GM23338 (cell line): ENCODE data around the gene NLN. TPM values are rescaled to one million over a fixed set of nuclear protein-coding genes. Genes with fewer than 3 reads are reported as not detected.

ENCODE experiments used
- ATAC-seq: fragments of 200-7000 bp; cut with Tn5 transposase; 3 replicates; pipeline ENCODE4 v1.9.1; 2020
- DNase-seq: peaks from one replicate; pipeline ENCODE4 v3.0.0-alpha.2; 2015; ENCODE audit warnings: low spot score
- H2AFZ ChIP-seq: fragments of 200-600 bp; sonication (generic); 2 replicates; pipeline ENCODE4 v1.8.0; 2016; ENCODE audit warnings: antibody characterized with exemption, mild to moderate bottlenecking, moderate library complexity
- H3F3A ChIP-seq: fragments of 200-600 bp; sonication (generic); replicated peaks from 2 replicates; pipeline ENCODE4 v1.8.0; 2017; ENCODE audit warnings: antibody characterized with exemption, mixed run types, low read depth
- H3K27ac ChIP-seq: fragments of 200-600 bp; sonication (generic); 2 replicates; pipeline ENCODE4 v1.6.1; 2016; ENCODE audit warnings: low read depth
- H3K27me3 ChIP-seq: fragments of 200-600 bp; sonication (generic); 2 replicates; pipeline ENCODE4 v1.8.0; 2016; ENCODE audit warnings: mild to moderate bottlenecking, mixed run types, moderate library complexity; ENCODE audit not compliant: insufficient read depth
- H3K36me3 ChIP-seq: fragments of 200-600 bp; sonication (generic); 2 replicates; pipeline ENCODE4 v1.8.0; 2016; ENCODE audit warnings: mild to moderate bottlenecking; ENCODE audit not compliant: insufficient read depth
- H3K4me1 ChIP-seq: fragments of 200-600 bp; sonication (generic); 2 replicates; pipeline ENCODE4 v1.8.0; 2016; ENCODE audit warnings: mild to moderate bottlenecking, moderate library complexity; ENCODE audit not compliant: insufficient read depth
- H3K4me2 ChIP-seq: fragments of 200-600 bp; sonication (generic); 2 replicates; pipeline ENCODE4 v1.7.1; 2017; ENCODE audit warnings: mixed run types
- H3K4me3 ChIP-seq: fragments of 200-600 bp; sonication (generic); 2 replicates; pipeline ENCODE4 v1.6.1; 2016; ENCODE audit warnings: mixed run types
- H3K79me2 ChIP-seq: fragments of 200-600 bp; sonication (generic); replicated peaks from 2 replicates; pipeline ENCODE4 v1.8.0; 2017; ENCODE audit warnings: mild to moderate bottlenecking; ENCODE audit not compliant: insufficient read depth
- H3K9me2 ChIP-seq: fragments of 200-600 bp; sonication (generic); 2 replicates; pipeline ENCODE4 v1.8.0; 2017; ENCODE audit not compliant: insufficient read depth
- H4K20me1 ChIP-seq: fragments of 200-600 bp; sonication (generic); replicated peaks from 2 replicates; pipeline ENCODE4 v1.8.0; 2017; ENCODE audit warnings: mild to moderate bottlenecking; ENCODE audit not compliant: insufficient read depth
- H3K27ac Mint-ChIP-seq: 2 replicates; pipeline ENCODE4 v1.8.0; 2020; ENCODE audit warnings: inconsistent platforms, mild to moderate bottlenecking, moderate library complexity, mixed read lengths
- H3K27me3 Mint-ChIP-seq: 3 replicates; pipeline ENCODE4 v1.8.0; 2022; ENCODE audit warnings: low read depth, mild to moderate bottlenecking, moderate library complexity, mixed read lengths, inconsistent platforms; ENCODE audit not compliant: insufficient read depth, poor library complexity
- H3K36me3 Mint-ChIP-seq: 3 replicates; pipeline ENCODE4 v1.8.0; 2021; ENCODE audit warnings: low read depth, mild to moderate bottlenecking, inconsistent platforms, moderate library complexity, mixed read lengths
- H3K4me1 Mint-ChIP-seq: 3 replicates; pipeline ENCODE4 v1.8.0; 2020; ENCODE audit warnings: mild to moderate bottlenecking, inconsistent platforms, mixed read lengths
- H3K4me3 Mint-ChIP-seq: 3 replicates; pipeline ENCODE4 v1.8.0; 2021; ENCODE audit warnings: moderate library complexity, mild to moderate bottlenecking, inconsistent platforms, mixed read lengths
- H3K9me3 Mint-ChIP-seq: 3 replicates; pipeline ENCODE4 v1.8.0; 2020; ENCODE audit warnings: moderate library complexity, mild to moderate bottlenecking, inconsistent platforms, mixed read lengths
- CREB1 ChIP-seq: fragments of 250-450 bp; sonication (Bioruptor Pico); IDR thresholded peaks from 2 replicates; pipeline ENCODE4 v1.5.0; 2020; ENCODE audit warnings: low read depth, mild to moderate bottlenecking, moderate library complexity
- EZH2 ChIP-seq: fragments of 200-600 bp; sonication (generic); IDR thresholded peaks from one replicate; pipeline ENCODE4 v1.8.0; 2017; ENCODE audit warnings: antibody characterized with exemption, mild to moderate bottlenecking, low read depth; ENCODE audit not compliant: unreplicated experiment
- EZH2phosphoT487 ChIP-seq: fragments of 200-600 bp; sonication (generic); IDR thresholded peaks from one replicate; pipeline ENCODE4 v1.8.1; 2018; ENCODE audit warnings: antibody characterized with exemption; ENCODE audit not compliant: unreplicated experiment
- JUNB ChIP-seq: IDR thresholded peaks from one replicate; pipeline ENCODE4 v1.6.1; 2016; ENCODE audit warnings: antibody characterized with exemption; ENCODE audit not compliant: unreplicated experiment
- NANOG ChIP-seq: IDR thresholded peaks from 2 replicates; pipeline ENCODE4 v1.6.1; 2016; ENCODE audit warnings: antibody characterized with exemption, borderline replicate concordance
- POLR2AphosphoS5 ChIP-seq: IDR thresholded peaks from 2 replicates; pipeline ENCODE4 v1.6.1; 2016; ENCODE audit warnings: antibody characterized with exemption, low read depth
- STAT1 ChIP-seq: IDR thresholded peaks from one replicate; pipeline ENCODE4 v1.6.1; 2016; ENCODE audit warnings: antibody characterized with exemption; ENCODE audit not compliant: unreplicated experiment
- ZNF114 ChIP-seq: fragments of 250-450 bp; sonication (Bioruptor Pico); IDR thresholded peaks from 2 replicates; pipeline ENCODE4 v1.5.0; 2020; ENCODE audit warnings: mild to moderate bottlenecking, moderate library complexity
- polyA plus RNA-seq: library from polyadenylated mRNA; unstranded; fragments of >200 nt; fragmentation: Nextera tagmentation; extraction: Ambion mirVana; gene quantifications from 2 replicates; pipeline ENCODE4 v1.2.1, GENCODE V29; 2016
- total RNA-seq: library from RNA; depleted of rRNA; stranded (reverse); fragments of >200 nt; shearing (Covaris generic); gene quantifications from 2 replicates; pipeline ENCODE4 v1.2.3, GENCODE V29; 2014
- TF ChIP-seq, protein P1 (sequence below): IDR thresholded peaks from 2 replicates; pipeline ENCODE4 v1.6.1; 2016; ENCODE audit warnings: antibody characterized with exemption
- TF ChIP-seq, protein P2 (sequence below), 2 experiments: fragments of 200-600 bp in 1 of 2; sonication (generic) in 1 of 2; conservative IDR thresholded peaks; 2 replicates each; pipeline versions ENCODE4 v1.5.1 to v1.6.1; 2016 to 2017; ENCODE audit warnings: antibody characterized with exemption in 2 of 2, low read depth in 2 of 2, mild to moderate bottlenecking in 2 of 2, moderate library complexity in 1 of 2
- TF ChIP-seq, protein P3 (sequence below): fragments of 250-450 bp; sonication (Bioruptor Pico); IDR thresholded peaks from 2 replicates; pipeline ENCODE4 v1.5.0; 2020; ENCODE audit warnings: mild to moderate bottlenecking, moderate library complexity

Gene NLN
- total and polyA plus RNA-seq, 2 experiments from 2014 or later: 56.4 to 168 TPM

DNA sequence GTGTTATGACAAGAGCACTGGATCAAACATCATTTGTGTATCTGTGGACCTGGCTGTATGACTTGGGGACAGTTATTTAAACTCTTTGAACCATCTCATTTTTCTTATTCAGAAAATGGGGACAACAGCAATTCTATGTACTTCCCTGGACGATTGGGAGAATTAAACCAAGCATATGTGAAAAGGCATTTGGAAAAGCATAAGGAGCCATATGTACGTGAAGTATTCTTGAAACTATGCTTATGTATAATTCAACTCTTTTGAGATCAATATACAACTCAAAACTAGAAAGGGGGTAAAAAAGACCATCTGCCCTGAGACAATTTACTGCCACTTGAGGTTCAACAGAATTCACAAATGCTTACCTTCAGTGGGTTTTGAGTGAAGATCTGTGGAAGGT, 75.5 kb downstream of the NLN start:
- Mint-ChIP-seq H3K9me3 (peaks cover 7% of the 10 kb centered on the region), H3K36me3 (peaks cover 73% of the 10 kb centered on the region), H3K27ac (no peak overlapping the region), H3K27me3 (peaks cover 4% of the 10 kb centered on the region), H3K4me1 (no peaks in the 10 kb centered on the region; the same call in 2 of the 3 replicates), H3K4me3 (no peak overlapping the region)
- ATAC-seq (no peak), DNase-seq (no peak)
- Histone ChIP-seq H3K79me2 (no peaks in the 10 kb centered on the region), H4K20me1 (peaks cover 11% of the 10 kb centered on the region), H3K4me3 (no peak overlapping the region), H3K4me1 (no peaks in the 10 kb centered on the region), H3K27ac (no peak overlapping the region), H3K36me3 (peaks cover 21% of the 10 kb centered on the region), H3F3A (no peaks in the 10 kb centered on the region), H2AFZ (no peak overlapping the region), H3K27me3 (no peaks in the 10 kb centered on the region), H3K9me2 (no peaks in the 10 kb centered on the region), H3K4me2 (no peak overlapping the region)
- TF ChIP-seq EZH2phosphoT487 (no peak), STAT1 (no peak), POLR2AphosphoS5 (no peak), CREB1 (CRISPR knock-in tag) (no peak), EZH2 (no peak), ZNF114 (CRISPR knock-in tag) (no peak)
- TF ChIP-seq, protein P1, sequence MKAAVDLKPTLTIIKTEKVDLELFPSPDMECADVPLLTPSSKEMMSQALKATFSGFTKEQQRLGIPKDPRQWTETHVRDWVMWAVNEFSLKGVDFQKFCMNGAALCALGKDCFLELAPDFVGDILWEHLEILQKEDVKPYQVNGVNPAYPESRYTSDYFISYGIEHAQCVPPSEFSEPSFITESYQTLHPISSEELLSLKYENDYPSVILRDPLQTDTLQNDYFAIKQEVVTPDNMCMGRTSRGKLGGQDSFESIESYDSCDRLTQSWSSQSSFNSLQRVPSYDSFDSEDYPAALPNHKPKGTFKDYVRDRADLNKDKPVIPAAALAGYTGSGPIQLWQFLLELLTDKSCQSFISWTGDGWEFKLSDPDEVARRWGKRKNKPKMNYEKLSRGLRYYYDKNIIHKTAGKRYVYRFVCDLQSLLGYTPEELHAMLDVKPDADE: no peak

DNA sequence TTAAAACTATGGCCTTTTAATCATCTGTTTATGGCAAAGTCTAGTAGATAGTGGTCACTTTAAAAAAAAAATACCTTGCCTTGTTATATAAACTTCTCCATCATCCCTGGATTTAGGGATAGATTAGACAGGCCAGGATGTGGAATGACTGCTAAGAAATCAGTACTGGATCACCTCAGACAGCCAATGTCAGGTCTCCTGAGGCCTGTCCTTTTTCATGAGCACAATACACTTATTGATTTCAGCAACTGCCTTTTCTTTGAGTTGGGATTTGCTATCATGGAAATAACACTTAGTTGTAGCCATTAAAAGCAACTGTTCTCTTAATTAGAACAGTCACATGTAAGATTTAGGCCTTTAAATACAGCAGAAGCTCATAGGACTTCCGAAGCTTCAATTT, 77.9 kb downstream of the NLN start:
- H3K27me3 Mint-ChIP-seq: peaks cover 4% of the 10 kb centered on the region
- no peaks in the 10 kb centered on the region for H3F3A ChIP-seq
- H3K36me3 Mint-ChIP-seq: peaks cover 82% of the 10 kb centered on the region
- TF ChIP-seq EZH2phosphoT487 (no peak), CREB1 (CRISPR knock-in tag) (no peak), POLR2AphosphoS5 (no peak), NANOG (no peak), EZH2 (no peak), JUNB (no peak)
- TF ChIP-seq, protein P2, sequence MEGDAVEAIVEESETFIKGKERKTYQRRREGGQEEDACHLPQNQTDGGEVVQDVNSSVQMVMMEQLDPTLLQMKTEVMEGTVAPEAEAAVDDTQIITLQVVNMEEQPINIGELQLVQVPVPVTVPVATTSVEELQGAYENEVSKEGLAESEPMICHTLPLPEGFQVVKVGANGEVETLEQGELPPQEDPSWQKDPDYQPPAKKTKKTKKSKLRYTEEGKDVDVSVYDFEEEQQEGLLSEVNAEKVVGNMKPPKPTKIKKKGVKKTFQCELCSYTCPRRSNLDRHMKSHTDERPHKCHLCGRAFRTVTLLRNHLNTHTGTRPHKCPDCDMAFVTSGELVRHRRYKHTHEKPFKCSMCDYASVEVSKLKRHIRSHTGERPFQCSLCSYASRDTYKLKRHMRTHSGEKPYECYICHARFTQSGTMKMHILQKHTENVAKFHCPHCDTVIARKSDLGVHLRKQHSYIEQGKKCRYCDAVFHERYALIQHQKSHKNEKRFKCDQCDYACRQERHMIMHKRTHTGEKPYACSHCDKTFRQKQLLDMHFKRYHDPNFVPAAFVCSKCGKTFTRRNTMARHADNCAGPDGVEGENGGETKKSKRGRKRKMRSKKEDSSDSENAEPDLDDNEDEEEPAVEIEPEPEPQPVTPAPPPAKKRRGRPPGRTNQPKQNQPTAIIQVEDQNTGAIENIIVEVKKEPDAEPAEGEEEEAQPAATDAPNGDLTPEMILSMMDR (conservative IDR thresholded peaks at IDR 0.05; ENCODE audit: low read depth in 2 of 2): no peak
- TF ChIP-seq, protein P3, sequence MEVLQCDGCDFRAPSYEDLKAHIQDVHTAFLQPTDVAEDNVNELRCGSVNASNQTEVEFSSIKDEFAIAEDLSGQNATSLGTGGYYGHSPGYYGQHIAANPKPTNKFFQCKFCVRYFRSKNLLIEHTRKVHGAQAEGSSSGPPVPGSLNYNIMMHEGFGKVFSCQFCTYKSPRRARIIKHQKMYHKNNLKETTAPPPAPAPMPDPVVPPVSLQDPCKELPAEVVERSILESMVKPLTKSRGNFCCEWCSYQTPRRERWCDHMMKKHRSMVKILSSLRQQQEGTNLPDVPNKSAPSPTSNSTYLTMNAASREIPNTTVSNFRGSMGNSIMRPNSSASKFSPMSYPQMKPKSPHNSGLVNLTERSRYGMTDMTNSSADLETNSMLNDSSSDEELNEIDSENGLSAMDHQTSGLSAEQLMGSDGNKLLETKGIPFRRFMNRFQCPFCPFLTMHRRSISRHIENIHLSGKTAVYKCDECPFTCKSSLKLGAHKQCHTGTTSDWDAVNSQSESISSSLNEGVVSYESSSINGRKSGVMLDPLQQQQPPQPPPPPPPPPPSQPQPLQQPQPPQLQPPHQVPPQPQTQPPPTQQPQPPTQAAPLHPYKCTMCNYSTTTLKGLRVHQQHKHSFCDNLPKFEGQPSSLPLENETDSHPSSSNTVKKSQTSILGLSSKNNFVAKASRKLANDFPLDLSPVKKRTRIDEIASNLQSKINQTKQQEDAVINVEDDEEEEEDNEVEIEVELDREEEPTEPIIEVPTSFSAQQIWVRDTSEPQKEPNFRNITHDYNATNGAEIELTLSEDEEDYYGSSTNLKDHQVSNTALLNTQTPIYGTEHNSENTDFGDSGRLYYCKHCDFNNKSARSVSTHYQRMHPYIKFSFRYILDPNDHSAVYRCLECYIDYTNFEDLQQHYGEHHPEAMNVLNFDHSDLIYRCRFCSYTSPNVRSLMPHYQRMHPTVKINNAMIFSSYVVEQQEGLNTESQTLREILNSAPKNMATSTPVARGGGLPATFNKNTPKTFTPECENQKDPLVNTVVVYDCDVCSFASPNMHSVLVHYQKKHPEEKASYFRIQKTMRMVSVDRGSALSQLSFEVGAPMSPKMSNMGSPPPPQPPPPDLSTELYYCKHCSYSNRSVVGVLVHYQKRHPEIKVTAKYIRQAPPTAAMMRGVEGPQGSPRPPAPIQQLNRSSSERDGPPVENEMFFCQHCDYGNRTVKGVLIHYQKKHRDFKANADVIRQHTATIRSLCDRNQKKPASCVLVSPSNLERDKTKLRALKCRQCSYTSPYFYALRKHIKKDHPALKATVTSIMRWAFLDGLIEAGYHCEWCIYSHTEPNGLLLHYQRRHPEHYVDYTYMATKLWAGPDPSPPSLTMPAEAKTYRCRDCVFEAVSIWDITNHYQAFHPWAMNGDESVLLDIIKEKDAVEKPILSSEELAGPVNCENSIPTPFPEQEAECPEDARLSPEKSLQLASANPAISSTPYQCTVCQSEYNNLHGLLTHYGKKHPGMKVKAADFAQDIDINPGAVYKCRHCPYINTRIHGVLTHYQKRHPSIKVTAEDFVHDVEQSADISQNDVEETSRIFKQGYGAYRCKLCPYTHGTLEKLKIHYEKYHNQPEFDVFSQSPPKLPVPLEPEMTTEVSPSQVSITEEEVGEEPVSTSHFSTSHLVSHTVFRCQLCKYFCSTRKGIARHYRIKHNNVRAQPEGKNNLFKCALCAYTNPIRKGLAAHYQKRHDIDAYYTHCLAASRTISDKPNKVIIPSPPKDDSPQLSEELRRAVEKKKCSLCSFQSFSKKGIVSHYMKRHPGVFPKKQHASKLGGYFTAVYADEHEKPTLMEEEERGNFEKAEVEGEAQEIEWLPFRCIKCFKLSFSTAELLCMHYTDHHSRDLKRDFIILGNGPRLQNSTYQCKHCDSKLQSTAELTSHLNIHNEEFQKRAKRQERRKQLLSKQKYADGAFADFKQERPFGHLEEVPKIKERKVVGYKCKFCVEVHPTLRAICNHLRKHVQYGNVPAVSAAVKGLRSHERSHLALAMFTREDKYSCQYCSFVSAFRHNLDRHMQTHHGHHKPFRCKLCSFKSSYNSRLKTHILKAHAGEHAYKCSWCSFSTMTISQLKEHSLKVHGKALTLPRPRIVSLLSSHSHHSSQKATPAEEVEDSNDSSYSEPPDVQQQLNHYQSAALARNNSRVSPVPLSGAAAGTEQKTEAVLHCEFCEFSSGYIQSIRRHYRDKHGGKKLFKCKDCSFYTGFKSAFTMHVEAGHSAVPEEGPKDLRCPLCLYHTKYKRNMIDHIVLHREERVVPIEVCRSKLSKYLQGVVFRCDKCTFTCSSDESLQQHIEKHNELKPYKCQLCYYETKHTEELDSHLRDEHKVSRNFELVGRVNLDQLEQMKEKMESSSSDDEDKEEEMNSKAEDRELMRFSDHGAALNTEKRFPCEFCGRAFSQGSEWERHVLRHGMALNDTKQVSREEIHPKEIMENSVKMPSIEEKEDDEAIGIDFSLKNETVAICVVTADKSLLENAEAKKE (CRISPR knock-in tag): no peak
- TF ChIP-seq, protein P1: no peak

More for the DNA sequence above, 77.9 kb downstream of the NLN start:
- Histone ChIP-seq H3K79me2 (0 out of 2 replicates have a peak, but pooled peaks cover 1% of the 10 kb centered on the region), H3K36me3 (peaks cover 29% of the 10 kb centered on the region), H3K27me3 (no peaks in the 10 kb centered on the region), H3K4me2 (no peak overlapping the region), H3K27ac (no peak overlapping the region), H3K4me1 (no peaks in the 10 kb centered on the region), H4K20me1 (peaks cover 11% of the 10 kb centered on the region), H2AFZ (no peak overlapping the region), H3K9me2 (no peaks in the 10 kb centered on the region), H3K4me3 (no peak overlapping the region)
- Mint-ChIP-seq H3K4me3 (no peak overlapping the region), H3K4me1 (no peaks in the 10 kb centered on the region; the same call in 2 of the 3 replicates), H3K9me3 (peaks cover 12% of the 10 kb centered on the region), H3K27ac (no peak overlapping the region)
- ATAC-seq: no peak
- no peak for DNase-seq
